ENCODE data around the gene DLGAP1.
"Not testable (repeated sequence)": the region's sequence is repeated elsewhere in the genome, so short reads cannot be mapped to it uniquely, and the experiment has no call there.

DLGAP1 gene

GRCh38 chr18:3610188-3610708, 844.9 kb downstream of the DLGAP1 start:
- Histone ChIP-seq H3K4me2 (ENCODE audit: low read depth, low read length, poor library complexity, severe bottlenecking) (no peak overlapping the region), H3K36me3 (ENCODE audit: low read length) (no peaks in the 10 kb centered on the region), H3K9ac (ENCODE audit: low read length) (no peak overlapping the region)

GRCh38 chr18:3608488-3608887, 846.6 kb downstream of the DLGAP1 start:
- no peak overlapping the region for H3K27ac ChIP-seq (ENCODE audit: low read depth, low read length)
- no peak overlapping the region for H3K4me3 ChIP-seq (ENCODE audit: insufficient read depth, low read length, poor library complexity, severe bottlenecking)
- no peaks in the 10 kb centered on the region for H3K9me2 ChIP-seq (replicated peaks; ENCODE audit: insufficient read depth, low read length)
- H3K4me2 ChIP-seq (ENCODE audit: low read depth, low read length, poor library complexity, severe bottlenecking): no peak overlapping the region
- H3K9ac ChIP-seq (ENCODE audit: low read length): no peak overlapping the region
- TF ChIP-seq CTCF (IDR thresholded peaks at IDR 0.05; ENCODE audit: insufficient read depth, low read length, poor library complexity, severe bottlenecking) (no peak), EZH2phosphoT487 (conservative IDR thresholded peaks at IDR 0.05; ENCODE audit: low read length) (no peak)
- no peaks in the 10 kb centered on the region for H3K79me2 ChIP-seq (ENCODE audit: insufficient read depth, low read length)
- no peaks in the 10 kb centered on the region for H3K9me3 ChIP-seq (ENCODE audit: insufficient read depth, low read length)
- H3K27me3 ChIP-seq (ENCODE audit: low read length): no peaks in the 10 kb centered on the region
- H3F3A ChIP-seq (ENCODE audit: insufficient read depth): no peaks in the 10 kb centered on the region
- no peak overlapping the region for H2AFZ ChIP-seq (ENCODE audit: low read depth, low read length, severe bottlenecking)
- H3K36me3 ChIP-seq (ENCODE audit: low read length): no peaks in the 10 kb centered on the region
- H4K20me1 ChIP-seq (ENCODE audit: low read depth, low read length): no peaks in the 10 kb centered on the region

More at GRCh38 chr18:3610188-3610708, 844.9 kb downstream of the DLGAP1 start:
- Histone ChIP-seq H3F3A (ENCODE audit: insufficient read depth) (no peaks in the 10 kb centered on the region), H4K20me1 (ENCODE audit: low read depth, low read length) (no peaks in the 10 kb centered on the region), H3K79me2 (ENCODE audit: insufficient read depth, low read length) (no peaks in the 10 kb centered on the region), H3K27me3 (ENCODE audit: low read length) (no peaks in the 10 kb centered on the region), H3K9me3 (ENCODE audit: insufficient read depth, low read length) (no peaks in the 10 kb centered on the region), H2AFZ (ENCODE audit: low read depth, low read length, severe bottlenecking) (no peak overlapping the region), H3K4me3 (ENCODE audit: insufficient read depth, low read length, poor library complexity, severe bottlenecking) (no peak overlapping the region), H3K27ac (ENCODE audit: low read depth, low read length) (no peak overlapping the region), H3K9me2 (replicated peaks; ENCODE audit: insufficient read depth, low read length) (no peaks in the 10 kb centered on the region)
- no peak for TF ChIP-seq EZH2phosphoT487 (conservative IDR thresholded peaks at IDR 0.05; ENCODE audit: low read length)
- no peak for TF ChIP-seq CTCF (IDR thresholded peaks at IDR 0.05; ENCODE audit: insufficient read depth, low read length, poor library complexity, severe bottlenecking)

- not testable (repeated sequence) for H4K20me1 ChIP-seq (ENCODE audit: low read depth, low read length); H3K27ac ChIP-seq (ENCODE audit: low read depth, low read length); H3K4me2 ChIP-seq (ENCODE audit: low read depth, low read length, poor library complexity, severe bottlenecking); H3K9ac ChIP-seq (ENCODE audit: low read length); H3K9me2 ChIP-seq (replicated peaks; ENCODE audit: insufficient read depth, low read length); H3K27me3 ChIP-seq (ENCODE audit: low read length); H3K36me3 ChIP-seq (ENCODE audit: low read length); H3K4me3 ChIP-seq (ENCODE audit: insufficient read depth, low read length, poor library complexity, severe bottlenecking); H3K79me2 ChIP-seq (ENCODE audit: insufficient read depth, low read length); H3K9me3 ChIP-seq (ENCODE audit: insufficient read depth, low read length); H2AFZ ChIP-seq (ENCODE audit: low read depth, low read length, severe bottlenecking); H3F3A ChIP-seq (ENCODE audit: insufficient read depth)
These were observed 847.0 kb downstream of the DLGAP1 start for GRCh38 chr18:3608099-3608453.

DNA sequence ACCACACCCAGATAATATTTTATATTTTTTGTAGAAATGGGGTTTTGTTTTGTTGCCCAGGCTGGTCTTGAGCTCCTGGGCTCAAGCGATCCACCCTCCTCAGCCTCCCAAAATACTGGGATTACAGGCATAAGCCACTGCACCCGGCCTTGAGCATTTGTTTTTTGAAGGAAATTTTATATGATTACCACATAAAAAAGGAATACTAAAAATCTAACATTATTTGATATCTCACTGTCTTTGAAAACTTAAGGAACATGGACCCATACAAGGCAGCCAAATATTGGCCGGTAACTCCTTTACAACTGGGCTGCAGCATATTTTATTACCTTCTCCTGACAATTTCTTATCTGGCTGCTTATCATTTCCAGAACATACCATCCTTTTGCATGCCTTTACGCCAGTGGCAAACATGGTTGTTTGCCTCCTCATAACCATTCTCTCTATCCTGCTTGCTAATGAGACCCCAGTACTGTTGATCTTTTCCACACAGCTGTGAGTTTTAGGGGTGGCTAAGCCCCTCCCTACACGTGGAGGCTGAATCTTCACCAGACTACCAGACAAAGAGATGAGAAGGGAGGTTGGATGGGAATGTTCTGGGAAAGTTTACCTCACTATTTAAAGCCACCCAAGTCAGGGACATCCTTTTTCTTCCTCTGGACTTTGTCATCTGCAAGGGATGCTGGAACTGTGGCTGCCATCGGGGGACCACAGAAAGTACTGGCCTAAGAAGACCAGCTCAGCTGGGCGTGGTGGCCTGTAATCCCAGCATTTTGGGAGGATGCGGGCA, 847.6 kb downstream of the DLGAP1 start:
- TF ChIP-seq CTCF (IDR thresholded peaks at IDR 0.05; ENCODE audit: insufficient read depth, low read length, poor library complexity, severe bottlenecking) (no peak), EZH2phosphoT487 (conservative IDR thresholded peaks at IDR 0.05; ENCODE audit: low read length) (no peak)
- no peaks in the 10 kb centered on the region for H3K27me3 ChIP-seq (ENCODE audit: low read length)
- no peak overlapping the region for H3K9ac ChIP-seq (ENCODE audit: low read length)
- no peak overlapping the region for H3K4me3 ChIP-seq (ENCODE audit: insufficient read depth, low read length, poor library complexity, severe bottlenecking)
- H3K36me3 ChIP-seq (ENCODE audit: low read length): no peaks in the 10 kb centered on the region
- H3F3A ChIP-seq (ENCODE audit: insufficient read depth): no peaks in the 10 kb centered on the region
- H3K79me2 ChIP-seq (ENCODE audit: insufficient read depth, low read length): no peaks in the 10 kb centered on the region
- H3K4me2 ChIP-seq (ENCODE audit: low read depth, low read length, poor library complexity, severe bottlenecking): no peak overlapping the region
- no peaks in the 10 kb centered on the region for H3K9me2 ChIP-seq (replicated peaks; ENCODE audit: insufficient read depth, low read length)
- H2AFZ ChIP-seq (ENCODE audit: low read depth, low read length, severe bottlenecking): no peak overlapping the region
- no peak overlapping the region for H3K27ac ChIP-seq (ENCODE audit: low read depth, low read length)
- H4K20me1 ChIP-seq (ENCODE audit: low read depth, low read length): no peaks in the 10 kb centered on the region
- no peaks in the 10 kb centered on the region for H3K9me3 ChIP-seq (ENCODE audit: insufficient read depth, low read length)

DNA sequence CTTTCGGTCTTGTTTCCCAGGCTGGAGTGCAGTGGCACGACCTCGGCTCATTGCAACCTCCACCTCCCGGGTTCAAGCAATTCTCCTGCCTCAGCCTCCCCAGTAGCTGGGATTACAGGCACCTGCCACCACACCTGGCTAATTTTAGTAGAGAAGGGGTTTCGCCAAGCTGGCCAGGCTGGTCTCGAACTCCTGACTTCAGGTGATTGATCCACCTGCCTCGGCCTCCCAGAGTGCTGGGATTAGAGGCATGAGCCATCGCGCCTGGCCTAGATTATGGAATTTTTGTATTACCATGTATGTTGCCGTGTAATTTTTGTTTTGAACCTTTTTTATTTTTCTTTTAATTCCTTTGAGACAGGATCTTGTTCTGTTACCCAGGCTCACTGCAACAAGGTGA, 848.2 kb downstream of the DLGAP1 start:
- not testable (repeated sequence) for H3K9me2 ChIP-seq (replicated peaks; ENCODE audit: insufficient read depth, low read length); H4K20me1 ChIP-seq (ENCODE audit: low read depth, low read length); H3K27me3 ChIP-seq (ENCODE audit: low read length); H3K4me3 ChIP-seq (ENCODE audit: insufficient read depth, low read length, poor library complexity, severe bottlenecking); H3K27ac ChIP-seq (ENCODE audit: low read depth, low read length); H3F3A ChIP-seq (ENCODE audit: insufficient read depth); H3K79me2 ChIP-seq (ENCODE audit: insufficient read depth, low read length); H3K4me2 ChIP-seq (ENCODE audit: low read depth, low read length, poor library complexity, severe bottlenecking); H3K9ac ChIP-seq (ENCODE audit: low read length); H3K9me3 ChIP-seq (ENCODE audit: insufficient read depth, low read length); H3K36me3 ChIP-seq (ENCODE audit: low read length); H2AFZ ChIP-seq (ENCODE audit: low read depth, low read length, severe bottlenecking)
